ENCODE data around the gene KRTAP10-4.
"Not testable (repeated sequence)": the region's sequence is repeated elsewhere in the genome, so short reads cannot be mapped to it uniquely, and the experiment has no call there.

Gene KRTAP10-4

DNA sequence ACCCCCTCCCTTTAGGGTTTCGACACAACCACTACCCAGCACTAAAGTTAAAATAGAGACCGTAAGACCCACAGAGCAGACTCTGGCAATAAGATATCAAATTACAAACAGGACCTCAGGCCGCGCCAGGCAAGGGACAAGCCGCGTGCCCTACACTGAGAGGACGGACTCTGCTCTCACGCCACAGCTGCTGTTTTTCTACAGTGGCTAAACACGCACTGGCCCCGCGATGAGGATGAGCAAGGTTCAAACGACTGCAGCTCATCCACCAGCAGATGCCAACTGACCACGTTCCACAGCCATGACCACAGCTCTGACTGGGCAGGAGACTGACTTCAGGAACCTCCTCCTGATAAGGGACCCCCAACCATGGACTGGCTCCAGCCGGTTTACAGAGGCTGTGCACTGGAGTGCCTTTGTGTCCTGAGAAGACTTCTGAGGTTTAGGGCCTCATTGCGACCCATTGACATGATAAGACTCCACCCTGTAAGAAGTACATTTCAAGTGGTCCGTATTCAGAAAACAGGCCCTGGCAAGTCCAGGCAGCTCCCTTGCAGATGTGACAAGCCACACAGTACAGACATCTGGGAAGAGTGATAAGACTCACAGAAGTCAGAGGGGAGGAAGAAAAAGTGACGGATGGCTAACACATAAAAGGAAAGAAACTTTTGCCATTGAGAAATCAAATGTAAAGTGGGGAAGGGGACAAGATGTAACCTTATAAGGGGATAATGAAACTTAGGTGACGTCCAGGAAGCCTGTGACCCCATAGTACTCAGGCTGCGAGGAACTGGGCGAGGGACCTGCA, 20.3 kb downstream of the KRTAP10-4 start:
- Histone ChIP-seq H3K36me3 (ENCODE audit: control insufficient read depth in 2 of 2, insufficient read depth in 2 of 2, low read length in 2 of 2) (no peaks in the 10 kb centered on the region), H3K27ac (ENCODE audit: low read length) (no peak overlapping the region), H3K9ac (ENCODE audit: low read length in 2 of 2) (no peak overlapping the region), H3K9me3 (ENCODE audit: control insufficient read depth in 2 of 2, low read length in 2 of 2) (peaks cover 0 to 2% of the 10 kb centered on the region in 2 donors), H3K4me1 (ENCODE audit: control insufficient read depth, insufficient read depth, low read length) (no peaks in the 10 kb centered on the region), H3K4me3 (ENCODE audit: low read length in 2 of 2) (no peak overlapping the region), H3K27me3 (ENCODE audit: control insufficient read depth in 1 of 2, insufficient read depth in 2 of 2, low read length in 2 of 2) (peaks cover 9 to 15% of the 10 kb centered on the region in 2 donors)

DNA sequence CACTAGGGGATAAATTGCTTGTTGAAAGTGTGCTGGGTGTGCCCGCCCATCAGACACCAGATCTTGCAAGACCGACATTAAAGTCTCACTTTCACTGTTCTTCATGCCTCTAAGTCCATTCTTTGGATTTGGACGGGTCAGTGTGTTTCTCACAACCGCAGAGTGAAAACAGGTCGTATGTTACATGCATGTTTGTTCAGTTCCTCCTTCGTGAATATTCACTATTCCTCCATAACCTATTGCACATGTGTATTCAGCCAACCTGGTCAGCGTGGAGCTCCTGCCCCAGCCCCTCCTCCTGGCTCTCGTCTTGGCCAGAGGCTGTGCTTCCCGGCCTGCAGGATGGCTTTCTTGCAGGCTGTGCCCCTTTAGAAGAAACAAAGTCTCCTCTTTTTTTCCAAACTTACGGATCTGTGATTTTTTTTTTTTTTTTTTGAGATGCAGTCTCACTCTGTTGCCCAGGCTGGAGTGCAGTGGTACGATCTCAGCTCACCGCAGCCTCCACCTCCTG, 20.9 kb downstream of the KRTAP10-4 start:
- Histone ChIP-seq H3K27ac (ENCODE audit: low read length) (no peak overlapping the region), H3K4me1 (ENCODE audit: control insufficient read depth, insufficient read depth, low read length) (no peaks in the 10 kb centered on the region), H3K27me3 (ENCODE audit: control insufficient read depth in 1 of 2, insufficient read depth in 2 of 2, low read length in 2 of 2) (peaks cover 8 to 14% of the 10 kb centered on the region in 2 donors), H3K9ac (ENCODE audit: low read length in 2 of 2) (no peak overlapping the region), H3K4me3 (ENCODE audit: low read length in 2 of 2) (no peak overlapping the region), H3K36me3 (ENCODE audit: control insufficient read depth in 2 of 2, insufficient read depth in 2 of 2, low read length in 2 of 2) (no peaks in the 10 kb centered on the region), H3K9me3 (ENCODE audit: control insufficient read depth in 2 of 2, low read length in 2 of 2) (peaks cover 0 to 2% of the 10 kb centered on the region in 2 donors)

DNA sequence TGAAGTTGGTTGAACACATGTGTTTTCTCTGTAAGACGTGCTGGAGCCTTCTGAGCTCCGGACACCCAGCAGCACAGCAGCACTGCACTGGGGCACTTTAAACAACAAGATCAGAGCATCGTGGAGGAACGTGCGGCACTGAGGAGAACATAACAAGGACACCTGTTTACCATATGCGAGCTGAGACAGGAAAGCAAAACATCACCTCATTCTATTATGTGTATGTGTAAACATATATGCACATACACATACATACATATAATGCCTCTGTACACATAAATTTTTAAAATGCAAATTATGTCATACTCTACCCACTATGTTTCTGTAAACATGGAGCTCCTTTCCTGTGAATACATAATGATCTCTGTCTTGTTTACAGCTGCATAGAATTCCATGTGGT, 22.0 kb downstream of the KRTAP10-4 start:
- Histone ChIP-seq H3K9me3 (ENCODE audit: control insufficient read depth in 2 of 2, low read length in 2 of 2) (peaks cover 0 to 2% of the 10 kb centered on the region in 2 donors), H3K27me3 (ENCODE audit: control insufficient read depth in 1 of 2, insufficient read depth in 2 of 2, low read length in 2 of 2) (peaks cover 3 to 14% of the 10 kb centered on the region in 2 donors), H3K36me3 (ENCODE audit: control insufficient read depth in 2 of 2, insufficient read depth in 2 of 2, low read length in 2 of 2) (no peaks in the 10 kb centered on the region), H3K27ac (ENCODE audit: low read length) (no peak overlapping the region), H3K4me3 (ENCODE audit: low read length in 2 of 2) (no peak overlapping the region), H3K4me1 (ENCODE audit: control insufficient read depth, insufficient read depth, low read length) (no peaks in the 10 kb centered on the region), H3K9ac (ENCODE audit: low read length in 2 of 2) (no peak overlapping the region)

DNA sequence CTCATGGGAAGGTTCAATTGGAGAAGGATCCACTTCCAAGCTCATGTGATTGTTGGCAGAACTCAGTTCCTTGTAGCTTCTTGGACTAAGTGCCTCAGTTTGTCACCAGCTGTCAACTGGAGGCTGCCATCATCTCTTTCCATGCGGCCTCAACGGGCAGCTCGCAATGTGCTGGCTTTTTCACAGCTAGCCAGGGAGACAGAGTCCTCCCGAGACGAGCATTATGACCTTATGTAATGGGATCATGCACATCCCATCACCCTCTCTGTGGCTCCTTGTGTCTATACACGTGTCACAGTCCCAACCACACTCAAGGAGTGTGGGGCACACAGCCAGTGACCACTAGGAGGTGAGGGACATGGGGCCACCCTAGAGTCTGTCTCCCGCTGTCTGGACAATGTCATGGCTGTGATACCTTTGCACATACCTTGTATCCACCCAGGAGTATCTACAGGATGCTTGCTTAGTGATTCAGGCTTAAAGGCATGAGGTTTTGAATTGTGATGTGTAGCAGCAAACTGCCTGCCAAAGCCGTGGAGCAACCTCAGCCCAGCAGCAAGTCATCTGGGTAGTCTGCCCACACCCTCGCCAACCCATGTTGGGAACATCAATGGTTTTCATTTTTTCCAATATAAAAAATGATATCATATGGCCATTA, 22.7 kb downstream of the KRTAP10-4 start:
- H3K36me3 ChIP-seq (ENCODE audit: control insufficient read depth in 2 of 2, insufficient read depth in 2 of 2, low read length in 2 of 2): no peaks in the 10 kb centered on the region
- H3K9ac ChIP-seq (ENCODE audit: low read length in 2 of 2): no peak overlapping the region
- peaks cover 0 to 2% of the 10 kb centered on the region in 2 donors for H3K9me3 ChIP-seq (ENCODE audit: control insufficient read depth in 2 of 2, low read length in 2 of 2)
- no peak overlapping the region for H3K27ac ChIP-seq (ENCODE audit: low read length)
- H3K27me3 ChIP-seq (ENCODE audit: control insufficient read depth in 1 of 2, insufficient read depth in 2 of 2, low read length in 2 of 2): peaks cover 3 to 14% of the 10 kb centered on the region in 2 donors
- H3K4me3 ChIP-seq (ENCODE audit: low read length in 2 of 2): no peak overlapping the region
- no peaks in the 10 kb centered on the region for H3K4me1 ChIP-seq (ENCODE audit: control insufficient read depth, insufficient read depth, low read length)

DNA sequence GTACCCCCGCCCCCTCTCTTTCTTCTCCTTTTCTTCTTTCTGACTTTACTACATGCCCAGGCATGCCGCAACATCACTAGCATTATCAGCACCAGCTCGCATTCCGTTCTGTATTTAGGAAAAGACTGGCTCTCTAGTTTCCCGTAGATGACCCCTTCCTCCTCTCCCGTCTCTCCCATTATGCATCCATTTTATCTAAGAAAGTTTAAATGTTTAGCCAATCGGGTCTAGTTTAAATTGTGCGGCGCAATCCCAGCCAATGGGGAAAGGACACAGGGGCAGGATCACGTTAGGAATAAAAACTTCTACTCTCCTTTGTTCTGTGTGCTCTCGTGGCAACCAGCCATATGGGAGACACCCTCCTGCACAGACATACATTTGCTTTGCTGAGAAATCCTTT, 24.5 kb downstream of the KRTAP10-4 start:
- Histone ChIP-seq H3K27ac (ENCODE audit: low read length) (no peak overlapping the region), H3K27me3 (ENCODE audit: control insufficient read depth in 1 of 2, insufficient read depth in 2 of 2, low read length in 2 of 2) (peaks cover 5 to 12% of the 10 kb centered on the region in 2 donors), H3K4me1 (ENCODE audit: control insufficient read depth, insufficient read depth, low read length) (no peaks in the 10 kb centered on the region), H3K4me3 (ENCODE audit: low read length in 2 of 2) (no peak overlapping the region), H3K36me3 (ENCODE audit: control insufficient read depth in 2 of 2, insufficient read depth in 2 of 2, low read length in 2 of 2) (no peaks in the 10 kb centered on the region), H3K9me3 (ENCODE audit: control insufficient read depth in 2 of 2, low read length in 2 of 2) (peaks cover 0 to 2% of the 10 kb centered on the region in 2 donors), H3K9ac (ENCODE audit: low read length in 2 of 2) (no peak overlapping the region)

DNA sequence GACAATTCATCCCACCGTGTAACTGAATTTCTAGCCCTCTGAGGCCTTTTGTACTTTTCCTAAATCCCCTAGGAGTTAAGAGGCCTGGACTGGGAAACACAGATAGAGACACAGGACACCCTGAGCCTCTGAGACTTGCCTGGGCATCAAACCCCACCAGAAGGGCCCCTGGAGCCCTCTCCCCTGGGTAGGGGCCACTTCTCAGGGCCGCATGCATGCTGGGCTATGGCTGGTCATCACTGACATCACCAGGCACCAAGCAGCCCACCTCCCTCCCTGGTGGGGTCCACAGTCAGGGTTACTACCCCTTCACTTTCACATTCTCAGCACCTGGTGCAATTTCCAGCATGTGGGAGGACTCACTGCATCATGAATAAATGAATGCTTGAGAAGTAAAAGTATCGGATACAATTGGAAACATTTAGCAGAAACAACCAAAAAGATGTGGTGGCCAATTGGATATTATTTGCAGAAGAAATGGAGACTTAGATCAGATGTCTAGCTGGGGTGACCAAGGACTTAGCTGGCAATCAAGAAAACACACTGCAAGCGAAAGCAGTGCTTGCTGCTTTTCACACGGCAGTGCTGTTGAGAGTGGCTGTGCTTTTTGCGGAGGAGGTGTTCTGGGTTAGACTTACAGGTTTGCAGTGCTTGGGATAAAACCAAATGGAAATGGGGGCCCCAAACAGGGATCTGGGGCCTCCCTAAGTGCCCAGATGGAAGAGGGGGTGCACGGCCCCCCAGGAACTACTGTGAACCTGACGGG, 25.9 kb downstream of the KRTAP10-4 start:
- peaks cover 0 to 2% of the 10 kb centered on the region in 2 donors for H3K9me3 ChIP-seq (ENCODE audit: control insufficient read depth in 2 of 2, low read length in 2 of 2)
- no peak overlapping the region for H3K4me3 ChIP-seq (ENCODE audit: low read length in 2 of 2)
- H3K36me3 ChIP-seq (ENCODE audit: control insufficient read depth in 2 of 2, insufficient read depth in 2 of 2, low read length in 2 of 2): no peaks in the 10 kb centered on the region
- peaks cover 5 to 21% of the 10 kb centered on the region in 2 donors for H3K27me3 ChIP-seq (ENCODE audit: control insufficient read depth in 1 of 2, insufficient read depth in 2 of 2, low read length in 2 of 2)
- no peak overlapping the region for H3K27ac ChIP-seq (ENCODE audit: low read length)
- H3K9ac ChIP-seq (ENCODE audit: low read length in 2 of 2): no peak overlapping the region
- no peaks in the 10 kb centered on the region for H3K4me1 ChIP-seq (ENCODE audit: control insufficient read depth, insufficient read depth, low read length)

DNA sequence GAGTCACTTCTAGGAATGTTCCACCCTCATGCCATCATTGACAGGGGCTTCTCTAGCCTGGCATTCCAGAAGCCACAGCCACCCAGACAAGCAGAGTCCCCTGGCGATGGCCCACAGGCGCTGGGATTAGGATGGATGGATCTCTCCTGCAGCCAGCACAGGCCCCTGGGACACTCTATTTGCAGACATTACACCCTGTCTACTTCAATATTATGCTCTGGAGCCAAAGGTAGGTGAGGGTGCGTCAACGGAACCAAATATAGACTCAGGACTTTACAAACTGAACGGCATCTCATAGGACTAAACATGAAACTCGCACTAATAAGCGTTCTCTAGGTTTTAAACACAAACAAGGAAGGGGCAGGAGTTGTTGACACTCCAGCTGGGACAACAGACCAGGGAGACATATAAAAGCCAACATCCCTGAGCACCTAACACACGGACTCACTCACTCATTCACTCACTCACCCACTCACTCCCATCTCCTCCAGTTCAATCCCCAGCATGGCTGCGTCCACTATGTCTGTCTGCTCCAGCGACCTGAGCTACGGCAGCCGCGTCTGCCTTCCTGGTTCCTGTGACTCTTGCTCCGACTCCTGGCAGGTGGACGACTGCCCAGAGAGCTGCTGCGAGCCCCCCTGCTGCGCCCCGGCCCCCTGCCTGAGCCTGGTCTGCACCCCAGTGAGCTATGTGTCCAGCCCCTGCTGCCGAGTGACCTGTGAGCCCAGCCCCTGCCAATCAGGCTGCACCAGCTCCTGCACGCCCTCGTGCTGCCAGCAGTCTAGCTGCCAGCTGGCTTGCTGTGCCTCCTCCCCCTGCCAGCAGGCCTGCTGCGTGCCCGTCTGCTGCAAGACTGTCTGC, 26.8 kb downstream of the KRTAP10-4 start, which contains the start of gene KRTAP10-7:
KRTAP10-7 (plus strand) TSS at position 480 of the 861 bp plus-strand sequence; CDS start at position 505, 25 bp downstream.
- H3K9me3 ChIP-seq (ENCODE audit: control insufficient read depth in 2 of 2, low read length in 2 of 2); H3K4me1 ChIP-seq (ENCODE audit: control insufficient read depth, insufficient read depth, low read length); H3K27ac ChIP-seq (ENCODE audit: low read length); H3K4me3 ChIP-seq (ENCODE audit: low read length in 2 of 2); H3K9ac ChIP-seq (ENCODE audit: low read length in 2 of 2); H3K36me3 ChIP-seq (ENCODE audit: control insufficient read depth in 2 of 2, insufficient read depth in 2 of 2, low read length in 2 of 2): not testable (repeated sequence)
- peaks cover 5 to 21% of the 10 kb centered on the region in 2 donors for H3K27me3 ChIP-seq (ENCODE audit: control insufficient read depth in 1 of 2, insufficient read depth in 2 of 2, low read length in 2 of 2)

DNA sequence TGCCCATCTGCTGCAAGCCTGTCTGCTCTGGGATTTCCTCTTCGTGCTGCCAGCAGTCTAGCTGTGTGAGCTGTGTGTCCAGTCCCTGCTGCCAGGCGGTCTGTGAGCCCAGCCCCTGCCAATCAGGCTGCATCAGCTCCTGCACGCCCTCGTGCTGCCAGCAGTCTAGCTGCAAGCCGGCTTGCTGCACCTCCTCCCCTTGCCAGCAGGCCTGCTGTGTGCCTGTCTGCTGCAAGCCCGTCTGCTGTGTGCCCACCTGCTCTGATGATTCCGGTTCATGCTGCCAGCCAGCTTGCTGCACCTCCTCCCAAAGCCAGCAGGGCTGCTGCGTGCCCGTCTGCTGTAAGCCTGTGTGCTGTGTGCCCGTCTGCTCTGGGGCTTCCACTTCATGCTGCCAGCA, 27.6 kb downstream of the KRTAP10-4 start:
- H3K4me3 ChIP-seq (ENCODE audit: low read length in 2 of 2); H3K9ac ChIP-seq (ENCODE audit: low read length in 2 of 2); H3K4me1 ChIP-seq (ENCODE audit: control insufficient read depth, insufficient read depth, low read length); H3K36me3 ChIP-seq (ENCODE audit: control insufficient read depth in 2 of 2, insufficient read depth in 2 of 2, low read length in 2 of 2); H3K27ac ChIP-seq (ENCODE audit: low read length); H3K9me3 ChIP-seq (ENCODE audit: control insufficient read depth in 2 of 2, low read length in 2 of 2): not testable (repeated sequence)
- peaks cover 9 to 21% of the 10 kb centered on the region in 2 donors for H3K27me3 ChIP-seq (ENCODE audit: control insufficient read depth in 1 of 2, insufficient read depth in 2 of 2, low read length in 2 of 2)

DNA sequence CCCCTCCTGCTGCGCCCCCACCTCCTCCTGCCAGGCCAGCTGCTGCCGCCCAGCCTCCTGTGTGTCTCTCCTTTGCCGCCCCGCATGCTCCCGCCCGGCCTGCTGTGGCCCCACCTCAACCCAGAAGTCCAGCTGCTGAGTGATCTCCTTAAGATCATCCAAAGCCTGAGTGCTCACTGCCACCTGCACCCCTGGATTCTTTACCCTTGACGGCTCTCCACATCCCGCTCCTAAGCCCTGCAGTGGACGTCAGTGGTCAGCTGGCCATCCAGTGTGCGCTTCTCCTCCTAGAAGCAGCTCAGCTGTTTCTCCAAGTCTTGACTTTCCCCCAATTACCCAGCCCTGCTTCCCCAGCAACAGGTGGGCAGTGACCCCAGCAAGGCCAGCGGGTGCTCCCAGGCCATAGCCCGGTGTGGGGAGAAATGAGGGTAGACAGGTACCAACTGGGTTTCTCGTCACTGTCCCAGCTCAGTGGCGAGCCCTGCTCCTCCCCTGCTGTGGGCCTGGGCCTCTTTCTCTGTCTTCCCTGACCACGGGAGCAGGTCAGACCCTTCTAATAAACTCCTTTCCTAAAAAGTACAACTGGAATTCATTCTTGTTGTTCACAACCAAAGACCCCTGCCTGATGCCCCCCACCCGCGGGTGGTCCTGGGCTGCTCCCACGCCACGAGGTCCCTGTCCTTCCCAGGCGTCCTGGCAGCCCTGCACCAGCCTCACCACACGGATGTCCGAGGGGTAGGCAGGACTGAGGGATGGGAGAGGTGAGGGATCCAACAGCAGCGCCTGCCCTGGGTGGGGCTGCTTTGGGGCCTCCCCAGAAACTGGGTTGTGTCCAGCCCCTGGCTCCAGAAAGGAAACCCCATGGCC, 28.3 kb downstream of the KRTAP10-4 start:
- Histone ChIP-seq H3K36me3 (ENCODE audit: control insufficient read depth in 2 of 2, insufficient read depth in 2 of 2, low read length in 2 of 2) (no peaks in the 10 kb centered on the region), H3K27me3 (ENCODE audit: control insufficient read depth in 1 of 2, insufficient read depth in 2 of 2, low read length in 2 of 2) (peaks cover 5 to 21% of the 10 kb centered on the region in 2 donors), H3K4me3 (ENCODE audit: low read length in 2 of 2) (no peak overlapping the region), H3K9me3 (ENCODE audit: control insufficient read depth in 2 of 2, low read length in 2 of 2) (peaks cover 0 to 2% of the 10 kb centered on the region in 2 donors), H3K9ac (ENCODE audit: low read length in 2 of 2) (no peak overlapping the region), H3K4me1 (ENCODE audit: control insufficient read depth, insufficient read depth, low read length) (no peaks in the 10 kb centered on the region), H3K27ac (ENCODE audit: low read length) (no peak overlapping the region)
